Vagina (tissue), 2 donors: ENCODE results near the gene RFK.

Experiments used
- POLR2A ChIP-seq, 2 donors: fragments of 450-650 bp; IDR thresholded peaks; one replicate each; pipeline ENCODE4 v1.6.1; 2017; ENCODE audit warnings: antibody characterized with exemption in 2 of 2, mild to moderate bottlenecking in 2 of 2, moderate library complexity in 2 of 2
- TF ChIP-seq, protein P1 (sequence below), 3 experiments: fragments of 450-650 bp in 2 of 3; fragments of 200-600 bp in 1 of 3; sonication (generic) in 1 of 3; IDR thresholded peaks; one replicate each; pipeline ENCODE4 v1.5.1; 2017 to 2019; ENCODE audit warnings: antibody characterized with exemption in 3 of 3, mild to moderate bottlenecking in 2 of 3, moderate library complexity in 2 of 3

- TF ChIP-seq, protein P1, sequence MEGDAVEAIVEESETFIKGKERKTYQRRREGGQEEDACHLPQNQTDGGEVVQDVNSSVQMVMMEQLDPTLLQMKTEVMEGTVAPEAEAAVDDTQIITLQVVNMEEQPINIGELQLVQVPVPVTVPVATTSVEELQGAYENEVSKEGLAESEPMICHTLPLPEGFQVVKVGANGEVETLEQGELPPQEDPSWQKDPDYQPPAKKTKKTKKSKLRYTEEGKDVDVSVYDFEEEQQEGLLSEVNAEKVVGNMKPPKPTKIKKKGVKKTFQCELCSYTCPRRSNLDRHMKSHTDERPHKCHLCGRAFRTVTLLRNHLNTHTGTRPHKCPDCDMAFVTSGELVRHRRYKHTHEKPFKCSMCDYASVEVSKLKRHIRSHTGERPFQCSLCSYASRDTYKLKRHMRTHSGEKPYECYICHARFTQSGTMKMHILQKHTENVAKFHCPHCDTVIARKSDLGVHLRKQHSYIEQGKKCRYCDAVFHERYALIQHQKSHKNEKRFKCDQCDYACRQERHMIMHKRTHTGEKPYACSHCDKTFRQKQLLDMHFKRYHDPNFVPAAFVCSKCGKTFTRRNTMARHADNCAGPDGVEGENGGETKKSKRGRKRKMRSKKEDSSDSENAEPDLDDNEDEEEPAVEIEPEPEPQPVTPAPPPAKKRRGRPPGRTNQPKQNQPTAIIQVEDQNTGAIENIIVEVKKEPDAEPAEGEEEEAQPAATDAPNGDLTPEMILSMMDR (IDR thresholded peaks at IDR 0.05), result no peak
- no peak for TF ChIP-seq POLR2A (IDR thresholded peaks at IDR 0.05)
These were observed 31.2 kb downstream of the RFK start for GRCh38 chr9:76363032-76363395.
